SK-N-SH (cell line): Measurements from ENCODE around the gene FBXW8.

ENCODE experiments used
- RAD21 ChIP-seq: IDR thresholded peaks from 2 replicates; pipeline ENCODE4 v1.6.1; 2012; ENCODE audit warnings: mild to moderate bottlenecking, low read length
- SIN3A ChIP-seq: IDR thresholded peaks from 2 replicates; pipeline ENCODE4 v1.6.1; 2012; ENCODE audit warnings: low read depth, mild to moderate bottlenecking, low read length, moderate library complexity, borderline replicate concordance
- SMC3 ChIP-seq: IDR thresholded peaks from 2 replicates; pipeline ENCODE4 v1.6.1; 2012; ENCODE audit warnings: low read depth, low read length, improper control_type of control experiment

DNA sequence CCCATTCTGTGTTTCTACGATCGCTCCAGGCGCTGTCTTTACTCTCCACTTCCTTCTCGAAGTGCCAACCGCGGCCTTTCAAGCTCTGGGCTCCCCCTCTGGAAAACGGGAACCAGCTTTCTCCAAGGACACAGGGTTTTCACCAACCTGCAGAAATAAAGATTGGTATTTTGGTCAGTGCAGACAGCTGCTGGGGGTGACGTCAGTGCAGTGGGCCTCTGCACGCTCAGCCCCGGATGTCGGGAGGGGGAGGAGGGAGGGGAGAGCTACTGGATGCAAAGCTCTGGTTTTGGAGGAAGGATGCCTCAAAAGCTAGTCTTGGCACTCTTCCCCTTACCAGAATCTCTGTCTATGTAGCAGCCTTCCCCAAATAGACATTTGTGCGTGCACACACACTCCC is 49.4 kb upstream of the FBXW8 start:
- no peak for TF ChIP-seq RAD21
- TF ChIP-seq SIN3A = no peak
- no peak for TF ChIP-seq SMC3
